Stimulated activated CD4-positive, alpha-beta T cell treated with anti-CD3 and anti-CD28 coated beads, TNF-alpha, amount 100 ng/mL, for 48 hours (primary cell): Measurements from ENCODE around the gene ZBP1.

Source experiments
- DNase-seq, 3 donors: peaks; one replicate each; pipeline ENCODE4 v3.0.0-alpha.2; 2020; ENCODE audit warnings: low read depth in 3 of 3

ZBP1 gene

GRCh38 chr20:57658447-57658832 lies 38.2 kb upstream of the ZBP1 start:
- DNase-seq, result no peak

- DNase-seq, result peak in 1 of 3 donors; percentile 20
Observed at GRCh38 chr20:57657535-57658446, 37.6 kb upstream of the ZBP1 start.

GRCh38 chr20:57656821-57657534 lies 36.8 kb upstream of the ZBP1 start:
- no peak for DNase-seq

- no peak for DNase-seq
Observed at GRCh38 chr20:57656252-57656820, 36.1 kb upstream of the ZBP1 start.

- DNase-seq, result no peak
Observed at GRCh38 chr20:57655809-57656155, 35.6 kb upstream of the ZBP1 start.

- DNase-seq, result no peak
Observed at GRCh38 chr20:57654998-57655808, 35.0 kb upstream of the ZBP1 start.

- peak in 1 of 3 donors; percentile 39 for DNase-seq
Observed at GRCh38 chr20:57654363-57654997, 34.3 kb upstream of the ZBP1 start.

- no peak for DNase-seq
Observed at GRCh38 chr20:57653910-57654309, 33.7 kb upstream of the ZBP1 start.

GRCh38 chr20:57653546-57653900 lies 33.3 kb upstream of the ZBP1 start:
- DNase-seq, result no peak

GRCh38 chr20:57652606-57653545 lies 32.6 kb upstream of the ZBP1 start:
- no peak for DNase-seq

GRCh38 chr20:57651881-57652605 lies 31.8 kb upstream of the ZBP1 start:
- no peak for DNase-seq

- no peak for DNase-seq
Observed at GRCh38 chr20:57650756-57651483, 30.7 kb upstream of the ZBP1 start.

- no peak for DNase-seq
Observed at GRCh38 chr20:57650266-57650665, 30.0 kb upstream of the ZBP1 start.

GRCh38 chr20:57649617-57650015 lies 29.4 kb upstream of the ZBP1 start:
- DNase-seq, result no peak

GRCh38 chr20:57648878-57649616 lies 28.8 kb upstream of the ZBP1 start:
- no peak for DNase-seq

- no peak for DNase-seq
Observed at GRCh38 chr20:57647933-57648785, 27.9 kb upstream of the ZBP1 start.
